H1 (cell line): ENCODE data around the gene KIF26B.

Experiments used
- CEBPB ChIP-seq: IDR thresholded peaks from 2 replicates; pipeline ENCODE4 v1.6.1; 2012; ENCODE audit warnings: low read depth, low read length
- CHD1 ChIP-seq: IDR thresholded peaks from 2 replicates; pipeline ENCODE4 v1.6.1; 2012; ENCODE audit warnings: low read depth, low read length, improper control_type of control experiment
- EP300 ChIP-seq, 2 experiments: IDR thresholded peaks; 1 replicate in 1 of 2; 2 replicates in 1 of 2; pipeline ENCODE4 v1.6.1; 2011 to 2012; ENCODE audit warnings: low read depth in 2 of 2, low read length in 2 of 2, mild to moderate bottlenecking in 2 of 2, borderline replicate concordance in 1 of 2, inconsistent platforms in 1 of 2, moderate library complexity in 1 of 2
- KDM5A ChIP-seq: fragments of 200-600 bp; IDR thresholded peaks from 2 replicates; pipeline ENCODE4 v1.7.1; 2012; ENCODE audit warnings: mild to moderate bottlenecking, low read length, inconsistent platforms, mixed read lengths
- NRF1 ChIP-seq: IDR thresholded peaks from 2 replicates; pipeline ENCODE4 v1.6.1; 2011; ENCODE audit warnings: mild to moderate bottlenecking, low read depth, low read length, improper control_type of control experiment
- POLR2A ChIP-seq, 2 experiments: IDR thresholded peaks; 1 replicate in 1 of 2; 2 replicates in 1 of 2; pipeline ENCODE4 v1.6.1; 2011; ENCODE audit warnings: low read depth in 2 of 2, low read length in 2 of 2, mild to moderate bottlenecking in 2 of 2; ENCODE audit errors: control extremely low read depth in 1 of 2
- POLR2AphosphoS5 ChIP-seq: IDR thresholded peaks from 2 replicates; pipeline ENCODE4 v1.6.1; 2011; ENCODE audit warnings: low read depth, low read length
- RBBP5 ChIP-seq: IDR thresholded peaks from 2 replicates; pipeline ENCODE4 v1.7.1; 2012; ENCODE audit warnings: low read depth, mild to moderate bottlenecking, inconsistent platforms, low read length, moderate library complexity, borderline replicate concordance
- RFX5 ChIP-seq: IDR thresholded peaks from 2 replicates; pipeline ENCODE4 v1.6.1; 2011; ENCODE audit warnings: low read depth, low read length, improper control_type of control experiment, borderline replicate concordance
- TAF1 ChIP-seq: IDR thresholded peaks from 2 replicates; pipeline ENCODE4 v1.6.1; 2011; ENCODE audit warnings: mild to moderate bottlenecking, low read depth, low read length
- TEAD4 ChIP-seq: IDR thresholded peaks from 2 replicates; pipeline ENCODE4 v1.6.1; 2012; ENCODE audit warnings: low read depth, low read length, inconsistent platforms, mixed read lengths
- YY1 ChIP-seq: IDR thresholded peaks from 2 replicates; pipeline ENCODE4 v1.6.1; 2011; ENCODE audit warnings: low read depth, mild to moderate bottlenecking, low read length
- TF ChIP-seq, protein P1 (sequence below), 3 experiments: IDR thresholded peaks; 1 replicate in 2 of 3; 2 replicates in 1 of 3; pipeline versions ENCODE4 v1.5.1 to v1.6.1; 2011; ENCODE audit warnings: low read length in 3 of 3, mild to moderate bottlenecking in 3 of 3, inconsistent platforms in 2 of 3, low read depth in 1 of 3, moderate library complexity in 1 of 3; ENCODE audit not compliant: insufficient read depth in 1 of 3; ENCODE audit errors: control extremely low read depth in 1 of 3
- TF ChIP-seq, protein P2 (sequence below): IDR thresholded peaks from 2 replicates; pipeline ENCODE4 v1.6.1; 2011; ENCODE audit warnings: low read length, improper control_type of control experiment

DNA sequence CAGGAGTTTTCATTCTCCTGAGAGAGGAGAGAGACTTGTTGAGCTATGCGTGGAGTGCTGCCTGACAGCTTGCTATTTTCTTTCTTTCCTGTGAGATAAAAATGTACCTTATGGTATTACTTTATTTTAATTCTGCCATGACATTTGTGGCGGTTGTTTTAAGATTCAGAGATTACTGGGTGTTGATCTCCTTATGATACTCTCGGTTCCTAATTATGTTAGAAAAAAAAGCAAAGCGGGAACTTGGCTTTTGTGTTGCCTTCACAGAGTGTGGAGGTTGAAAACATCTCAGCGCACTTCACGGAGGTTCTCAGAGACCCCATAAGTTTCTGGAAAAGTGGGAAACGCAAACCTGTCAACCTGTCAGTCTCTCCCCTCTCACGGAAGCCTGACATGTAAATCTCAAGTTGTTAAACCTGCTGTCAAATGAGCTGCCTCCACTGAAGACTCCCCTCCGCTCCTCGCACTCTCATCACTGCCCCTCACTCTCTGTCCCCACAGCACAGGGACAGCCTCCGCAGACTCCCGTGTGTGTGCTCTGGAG, 405.6 kb downstream of the KIF26B start:
- TF ChIP-seq, protein P1, sequence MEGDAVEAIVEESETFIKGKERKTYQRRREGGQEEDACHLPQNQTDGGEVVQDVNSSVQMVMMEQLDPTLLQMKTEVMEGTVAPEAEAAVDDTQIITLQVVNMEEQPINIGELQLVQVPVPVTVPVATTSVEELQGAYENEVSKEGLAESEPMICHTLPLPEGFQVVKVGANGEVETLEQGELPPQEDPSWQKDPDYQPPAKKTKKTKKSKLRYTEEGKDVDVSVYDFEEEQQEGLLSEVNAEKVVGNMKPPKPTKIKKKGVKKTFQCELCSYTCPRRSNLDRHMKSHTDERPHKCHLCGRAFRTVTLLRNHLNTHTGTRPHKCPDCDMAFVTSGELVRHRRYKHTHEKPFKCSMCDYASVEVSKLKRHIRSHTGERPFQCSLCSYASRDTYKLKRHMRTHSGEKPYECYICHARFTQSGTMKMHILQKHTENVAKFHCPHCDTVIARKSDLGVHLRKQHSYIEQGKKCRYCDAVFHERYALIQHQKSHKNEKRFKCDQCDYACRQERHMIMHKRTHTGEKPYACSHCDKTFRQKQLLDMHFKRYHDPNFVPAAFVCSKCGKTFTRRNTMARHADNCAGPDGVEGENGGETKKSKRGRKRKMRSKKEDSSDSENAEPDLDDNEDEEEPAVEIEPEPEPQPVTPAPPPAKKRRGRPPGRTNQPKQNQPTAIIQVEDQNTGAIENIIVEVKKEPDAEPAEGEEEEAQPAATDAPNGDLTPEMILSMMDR (IDR thresholded peaks at IDR 0.05; ENCODE audit: control extremely low read depth in 1 of 3, insufficient read depth in 1 of 3, low read depth in 1 of 3, low read length in 3 of 3): no peak
- TF ChIP-seq POLR2AphosphoS5 (no peak), RFX5 (no peak), CEBPB (no peak), KDM5A (no peak), NRF1 (no peak), TAF1 (no peak), CHD1 (no peak), YY1 (no peak), TEAD4 (no peak), POLR2A (IDR thresholded peaks at IDR 0.05; ENCODE audit: control extremely low read depth in 1 of 2, low read depth in 2 of 2, low read length in 2 of 2) (no peak), EP300 (IDR thresholded peaks at IDR 0.05; ENCODE audit: borderline replicate concordance in 1 of 2, low read depth in 2 of 2, low read length in 2 of 2) (no peak), RBBP5 (no peak)
- TF ChIP-seq, protein P2, sequence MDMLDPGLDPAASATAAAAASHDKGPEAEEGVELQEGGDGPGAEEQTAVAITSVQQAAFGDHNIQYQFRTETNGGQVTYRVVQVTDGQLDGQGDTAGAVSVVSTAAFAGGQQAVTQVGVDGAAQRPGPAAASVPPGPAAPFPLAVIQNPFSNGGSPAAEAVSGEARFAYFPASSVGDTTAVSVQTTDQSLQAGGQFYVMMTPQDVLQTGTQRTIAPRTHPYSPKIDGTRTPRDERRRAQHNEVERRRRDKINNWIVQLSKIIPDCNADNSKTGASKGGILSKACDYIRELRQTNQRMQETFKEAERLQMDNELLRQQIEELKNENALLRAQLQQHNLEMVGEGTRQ: no peak
